Raji (cell line): ENCODE data around the gene PRDM16.

Experiments used
- POLR2A ChIP-seq: IDR thresholded peaks from 2 replicates; pipeline ENCODE4 v1.6.1; 2011; ENCODE audit warnings: low read depth, low read length, control low read depth; ENCODE audit not compliant: insufficient read depth

PRDM16 gene

DNA sequence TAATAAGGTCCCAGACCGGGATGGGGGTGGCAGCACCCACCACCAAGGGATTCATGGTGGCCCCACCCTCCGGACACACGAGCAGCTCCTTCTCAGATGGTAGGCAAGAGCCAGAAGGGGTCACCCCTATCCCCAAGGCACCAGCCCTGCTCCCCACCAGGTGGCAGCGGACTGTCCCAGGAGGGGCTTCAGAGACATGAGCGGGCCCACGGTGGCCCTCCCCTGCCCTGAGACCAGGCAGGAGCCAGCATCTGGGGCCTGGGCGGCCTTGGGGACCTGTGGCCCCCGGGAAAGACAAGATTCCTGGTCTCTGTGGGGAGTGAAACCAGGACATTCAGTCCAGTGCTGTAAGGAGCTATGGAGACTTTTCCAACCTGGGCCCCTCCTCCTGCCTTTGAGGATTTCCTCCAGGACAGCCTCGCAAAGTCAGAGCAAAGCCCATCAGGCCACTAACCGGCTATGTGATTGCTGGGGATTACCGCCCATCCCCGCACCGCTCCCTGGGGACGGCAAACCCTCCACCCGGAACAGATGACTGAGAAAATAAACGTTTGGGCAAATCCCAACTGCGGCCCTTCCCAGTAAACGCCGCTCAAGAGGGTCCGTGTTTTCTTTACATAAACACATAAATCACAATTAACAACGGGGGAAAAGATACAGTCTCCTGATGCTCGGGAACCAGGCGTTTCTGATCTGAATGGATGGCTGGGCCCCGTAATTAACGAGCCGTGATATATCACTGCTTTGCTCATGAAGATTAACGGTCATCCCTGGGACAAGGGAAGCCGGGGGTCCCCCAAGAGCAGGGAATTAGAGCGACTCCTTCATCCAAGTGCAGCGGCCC is 334.6 kb downstream of the PRDM16 start:
- TF ChIP-seq POLR2A = no peak

DNA sequence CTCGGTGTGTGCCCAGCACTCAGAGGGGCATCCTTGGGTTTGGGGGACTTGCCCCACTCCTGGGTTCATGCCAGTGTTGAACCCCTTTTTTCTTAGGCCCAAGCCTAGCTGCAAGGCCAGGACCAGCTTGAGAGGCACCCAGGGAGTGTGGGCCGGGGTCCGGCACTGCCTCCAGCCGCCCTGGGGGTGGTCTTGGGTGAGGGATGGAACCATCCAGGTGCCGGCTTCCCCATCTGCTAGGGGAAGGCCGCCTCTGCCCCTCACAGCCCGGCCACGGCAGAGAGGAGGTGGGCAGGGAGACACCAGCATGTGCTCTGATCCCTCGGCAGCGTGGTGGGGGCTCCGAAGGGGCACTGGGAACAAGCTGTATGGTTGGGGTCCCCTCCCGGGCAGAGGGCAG is 335.3 kb downstream of the PRDM16 start:
- no peak for TF ChIP-seq POLR2A

DNA sequence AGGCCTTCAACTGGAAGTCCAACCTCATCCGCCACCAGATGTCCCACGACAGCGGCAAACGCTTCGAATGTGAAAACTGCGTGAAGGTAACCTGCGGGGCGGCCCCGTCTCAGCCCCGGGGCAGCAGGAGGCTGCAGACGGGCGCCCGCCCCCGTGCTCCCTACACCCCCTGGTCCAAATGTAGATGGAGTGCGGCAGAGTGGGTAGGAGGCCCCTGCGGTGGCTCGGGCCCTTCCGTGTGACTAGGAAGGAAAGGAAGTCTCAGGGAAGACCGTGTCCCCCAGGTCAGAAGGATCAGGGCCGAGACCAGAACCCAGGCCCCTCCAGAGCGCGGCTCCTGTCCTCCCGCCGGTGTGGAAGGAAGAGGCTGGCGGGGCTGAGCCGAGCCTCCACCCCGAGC is 335.8 kb downstream of the PRDM16 start:
- no peak for TF ChIP-seq POLR2A

DNA sequence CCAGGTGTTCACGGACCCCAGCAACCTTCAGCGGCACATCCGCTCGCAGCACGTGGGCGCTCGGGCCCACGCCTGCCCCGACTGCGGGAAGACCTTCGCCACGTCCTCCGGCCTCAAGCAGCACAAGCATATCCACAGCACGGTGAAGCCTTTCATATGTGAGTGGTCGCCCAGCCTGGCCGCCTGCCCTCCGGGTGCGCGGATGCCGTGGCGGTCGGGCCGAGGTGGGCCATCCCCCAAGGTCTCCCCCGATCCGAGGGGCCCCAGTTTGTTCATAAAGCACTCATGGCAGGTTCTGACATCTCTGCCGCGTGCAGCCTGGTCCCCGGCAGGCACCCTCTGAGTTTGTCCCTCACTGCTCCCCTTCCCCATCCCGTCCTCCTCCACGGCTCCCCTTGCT is 336.5 kb downstream of the PRDM16 start:
- no peak for TF ChIP-seq POLR2A

DNA sequence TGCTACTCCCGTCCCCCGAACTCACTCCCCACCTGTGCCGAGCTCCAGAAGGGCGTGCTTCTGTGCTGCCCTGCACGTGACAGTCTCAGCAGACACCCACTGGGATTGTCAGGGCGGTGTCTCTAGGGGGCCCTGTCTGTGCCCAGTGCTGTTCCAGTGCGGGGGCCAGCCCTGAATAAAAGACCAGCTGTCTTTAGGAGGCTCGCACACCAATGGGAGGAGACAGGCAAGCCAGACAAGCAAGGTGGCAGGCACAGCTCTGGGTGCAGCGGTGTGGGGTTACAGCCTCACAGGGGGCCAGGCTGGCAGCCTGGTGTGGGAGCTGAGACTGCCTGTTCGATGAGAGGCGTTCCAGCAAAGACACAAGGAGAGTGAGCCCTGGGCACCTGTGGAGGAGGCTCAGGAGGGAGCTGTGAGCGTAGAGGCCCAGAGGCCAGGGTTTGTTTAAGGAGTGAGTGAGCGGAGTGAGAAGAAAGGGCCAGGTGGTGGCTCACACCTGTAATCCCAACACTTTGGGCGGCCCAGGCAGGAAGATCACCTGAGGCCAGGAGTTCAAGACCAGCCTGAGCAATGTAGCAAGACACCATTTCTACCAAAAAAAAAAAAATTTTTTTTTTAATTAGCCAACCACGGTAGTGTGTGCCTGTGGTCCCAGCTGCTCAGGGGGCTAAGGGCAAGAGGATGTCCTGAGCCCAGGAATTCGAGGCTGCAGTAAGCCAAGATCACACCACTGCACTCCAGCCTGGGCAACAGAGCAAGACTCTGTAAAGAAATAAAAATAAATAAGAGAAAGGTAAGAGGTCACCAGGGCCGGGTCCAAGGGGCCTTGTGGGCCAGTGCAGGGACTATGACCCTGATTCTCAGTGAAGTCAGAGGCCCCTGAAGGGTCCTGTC is 337.2 kb downstream of the PRDM16 start:
- TF ChIP-seq POLR2A = no peak

DNA sequence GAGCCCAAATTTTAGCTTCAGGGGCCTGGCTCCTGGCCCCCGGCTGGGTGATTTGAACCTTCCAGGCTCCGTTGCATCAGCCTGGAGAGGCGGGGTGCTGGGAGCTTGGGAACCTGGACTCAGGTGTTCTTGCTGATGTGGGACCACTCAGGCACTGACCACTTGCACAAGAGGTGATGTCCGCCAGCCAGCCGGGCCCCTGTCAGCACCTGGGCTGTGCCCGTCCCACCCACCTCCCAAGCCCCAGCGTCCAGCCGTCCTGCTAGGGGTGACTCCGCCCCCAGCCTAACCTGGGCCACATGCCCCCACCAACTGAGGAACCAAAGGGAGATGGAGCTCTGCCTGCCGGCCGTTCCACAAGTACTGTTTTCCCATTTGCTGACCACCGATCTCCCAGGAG is 338.0 kb downstream of the PRDM16 start:
- no peak for TF ChIP-seq POLR2A

DNA sequence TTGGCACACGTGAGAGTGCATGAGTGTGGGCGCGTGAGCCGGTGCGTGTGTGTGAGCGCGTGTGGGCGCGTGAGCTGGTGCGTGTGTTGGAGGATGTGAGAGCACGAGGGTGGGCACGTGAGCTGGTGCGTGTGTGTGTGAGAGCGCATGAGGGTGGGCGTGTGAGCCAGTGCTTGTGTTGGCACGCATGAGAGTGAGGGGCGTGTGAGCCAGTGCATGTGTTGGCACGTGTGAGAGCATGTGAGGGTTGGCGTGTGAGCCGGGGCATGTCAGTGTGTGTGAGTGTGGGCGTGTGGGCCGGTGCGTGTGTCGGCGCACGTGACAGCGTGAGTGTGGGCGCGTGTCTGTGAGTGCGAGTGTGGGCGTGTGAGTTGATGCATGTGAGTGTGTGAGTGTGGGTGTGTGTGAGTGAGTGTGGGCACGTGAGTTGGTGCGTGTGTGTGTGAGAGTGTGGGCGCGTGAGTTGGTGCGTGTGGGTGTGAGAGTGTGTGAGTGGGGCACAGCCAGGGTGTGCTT is 339.8 kb downstream of the PRDM16 start:
- TF ChIP-seq POLR2A = no peak

DNA sequence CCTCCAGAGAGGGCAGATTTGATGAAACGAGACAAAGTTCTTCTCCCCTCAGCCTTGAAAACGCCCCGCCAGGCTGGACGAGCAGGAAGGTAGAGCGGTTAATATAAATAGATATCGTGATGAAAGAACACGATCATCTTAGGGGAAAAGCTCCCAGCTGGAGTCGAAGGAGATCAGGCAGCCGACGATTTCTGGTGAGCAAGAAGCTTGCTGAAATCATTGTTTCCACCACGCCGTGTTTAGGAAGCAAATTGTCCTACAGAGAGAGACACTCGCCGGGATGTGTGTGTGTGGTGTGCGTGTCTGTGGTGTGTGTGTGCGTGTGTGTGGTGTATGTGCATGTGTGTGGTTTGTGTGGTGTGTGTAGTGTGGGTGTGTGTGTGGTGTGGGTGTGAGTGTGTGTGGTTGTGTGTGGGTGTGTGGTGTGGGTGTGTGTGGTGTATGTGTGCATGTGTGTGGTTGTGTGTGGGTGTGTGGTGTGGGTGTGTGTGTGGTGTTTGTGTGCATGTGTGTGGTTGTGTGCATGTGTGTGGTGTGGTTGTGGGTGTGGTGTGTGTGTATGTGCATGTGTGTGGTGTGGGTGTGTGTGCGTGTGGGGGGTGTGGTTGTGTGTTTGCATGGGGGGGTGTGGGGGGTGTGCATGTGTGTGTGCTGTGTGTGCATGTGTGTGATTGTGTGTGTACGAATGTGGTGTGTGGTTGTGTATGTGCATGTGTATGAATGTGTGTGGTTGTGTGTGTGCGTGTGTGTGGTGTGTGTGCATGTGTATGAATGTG is 340.6 kb downstream of the PRDM16 start:
- TF ChIP-seq POLR2A = no peak

DNA sequence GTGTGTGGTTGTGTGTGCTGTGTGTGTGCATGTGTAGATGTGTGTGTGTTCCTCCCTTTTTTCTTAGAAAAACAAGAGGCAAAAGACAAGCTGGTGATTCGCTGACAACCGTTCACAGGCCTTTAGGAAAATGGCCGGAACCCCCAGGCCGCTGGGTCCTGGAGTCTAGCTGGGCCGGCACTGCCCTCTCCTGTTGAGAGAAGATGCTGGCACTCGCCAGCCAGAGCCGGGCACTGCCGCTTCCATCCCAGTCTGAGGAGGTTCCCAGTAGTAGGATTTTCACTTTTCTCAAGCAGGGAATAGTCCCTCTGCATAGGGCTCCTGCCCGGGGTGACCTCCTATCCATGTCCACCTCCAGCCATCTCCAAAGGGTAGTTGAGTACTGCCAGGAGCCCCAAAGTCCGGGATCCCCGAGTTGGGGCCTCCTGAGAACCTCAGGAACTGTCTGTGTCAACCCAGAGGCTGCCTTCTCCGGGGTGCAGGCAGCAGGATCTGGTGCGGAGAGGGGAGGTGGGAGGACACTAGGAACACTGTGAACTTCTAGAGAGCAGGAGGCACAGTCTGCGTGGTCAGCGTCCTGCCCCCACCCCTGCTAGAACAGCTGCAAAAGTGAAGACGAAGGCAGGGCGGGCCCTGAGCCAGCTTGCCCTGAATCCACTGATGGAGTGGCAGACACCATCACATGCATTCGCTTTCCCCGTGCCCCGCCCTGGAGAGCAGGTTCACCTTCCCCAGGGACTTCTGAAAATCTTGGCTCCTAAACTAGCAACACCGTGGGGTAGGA is 341.3 kb downstream of the PRDM16 start:
- TF ChIP-seq POLR2A = no peak

DNA sequence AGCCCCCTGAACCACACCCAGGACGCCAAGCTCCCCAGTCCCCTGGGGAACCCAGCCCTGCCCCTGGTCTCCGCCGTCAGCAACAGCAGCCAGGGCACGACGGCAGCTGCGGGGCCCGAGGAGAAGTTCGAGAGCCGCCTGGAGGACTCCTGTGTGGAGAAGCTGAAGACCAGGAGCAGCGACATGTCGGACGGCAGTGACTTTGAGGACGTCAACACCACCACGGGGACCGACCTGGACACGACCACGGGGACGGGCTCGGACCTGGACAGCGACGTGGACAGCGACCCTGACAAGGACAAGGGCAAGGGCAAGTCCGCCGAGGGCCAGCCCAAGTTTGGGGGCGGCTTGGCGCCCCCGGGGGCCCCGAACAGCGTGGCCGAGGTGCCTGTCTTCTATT is 342.8 kb downstream of the PRDM16 start:
- no peak for TF ChIP-seq POLR2A

DNA sequence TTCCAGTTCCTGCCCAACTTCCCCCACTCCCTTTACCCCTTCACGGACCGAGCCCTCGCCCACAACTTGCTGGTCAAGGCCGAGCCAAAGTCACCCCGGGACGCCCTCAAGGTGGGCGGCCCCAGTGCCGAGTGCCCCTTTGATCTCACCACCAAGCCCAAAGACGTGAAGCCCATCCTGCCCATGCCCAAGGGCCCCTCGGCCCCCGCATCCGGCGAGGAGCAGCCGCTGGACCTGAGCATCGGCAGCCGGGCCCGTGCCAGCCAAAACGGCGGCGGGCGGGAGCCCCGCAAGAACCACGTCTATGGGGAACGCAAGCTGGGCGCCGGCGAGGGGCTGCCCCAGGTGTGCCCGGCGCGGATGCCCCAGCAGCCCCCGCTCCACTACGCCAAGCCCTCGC is 343.4 kb downstream of the PRDM16 start:
- TF ChIP-seq POLR2A = no peak

DNA sequence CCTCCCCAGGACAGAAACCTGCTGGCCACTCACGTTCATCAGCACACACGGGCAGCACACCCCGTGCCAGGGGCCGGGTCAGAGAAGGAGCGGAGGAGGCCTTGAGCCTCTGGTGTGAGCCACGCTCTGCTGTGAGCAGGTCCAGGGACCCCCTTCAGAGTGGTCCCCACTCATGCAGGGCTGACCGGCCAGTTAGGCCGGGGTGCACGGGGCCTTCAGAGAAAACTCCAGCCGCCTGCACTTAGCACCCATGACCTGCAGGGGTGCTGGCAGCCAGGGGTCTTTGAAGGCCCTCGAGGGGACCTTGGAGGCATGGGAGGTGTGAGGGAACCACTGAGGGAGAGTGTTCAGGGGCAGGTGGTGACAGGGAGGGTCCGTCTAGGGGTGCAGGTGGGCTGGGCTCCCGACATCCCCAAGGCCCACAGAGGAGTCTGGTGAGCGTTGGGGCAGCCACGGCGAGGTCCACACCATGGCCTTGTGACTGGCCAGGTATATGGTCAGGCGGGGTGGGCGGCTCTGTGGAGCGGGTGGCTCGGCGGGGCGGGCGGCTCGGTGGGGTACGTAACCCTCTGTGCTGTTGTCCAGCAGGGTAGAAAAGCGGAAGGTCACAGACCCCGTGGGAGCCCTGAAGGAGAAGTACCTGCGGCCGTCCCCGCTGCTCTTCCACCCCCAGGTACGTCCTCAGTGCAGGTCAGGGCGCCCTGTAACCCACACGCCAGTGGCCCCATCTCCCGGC is 345.1 kb downstream of the PRDM16 start:
- no peak for TF ChIP-seq POLR2A

DNA sequence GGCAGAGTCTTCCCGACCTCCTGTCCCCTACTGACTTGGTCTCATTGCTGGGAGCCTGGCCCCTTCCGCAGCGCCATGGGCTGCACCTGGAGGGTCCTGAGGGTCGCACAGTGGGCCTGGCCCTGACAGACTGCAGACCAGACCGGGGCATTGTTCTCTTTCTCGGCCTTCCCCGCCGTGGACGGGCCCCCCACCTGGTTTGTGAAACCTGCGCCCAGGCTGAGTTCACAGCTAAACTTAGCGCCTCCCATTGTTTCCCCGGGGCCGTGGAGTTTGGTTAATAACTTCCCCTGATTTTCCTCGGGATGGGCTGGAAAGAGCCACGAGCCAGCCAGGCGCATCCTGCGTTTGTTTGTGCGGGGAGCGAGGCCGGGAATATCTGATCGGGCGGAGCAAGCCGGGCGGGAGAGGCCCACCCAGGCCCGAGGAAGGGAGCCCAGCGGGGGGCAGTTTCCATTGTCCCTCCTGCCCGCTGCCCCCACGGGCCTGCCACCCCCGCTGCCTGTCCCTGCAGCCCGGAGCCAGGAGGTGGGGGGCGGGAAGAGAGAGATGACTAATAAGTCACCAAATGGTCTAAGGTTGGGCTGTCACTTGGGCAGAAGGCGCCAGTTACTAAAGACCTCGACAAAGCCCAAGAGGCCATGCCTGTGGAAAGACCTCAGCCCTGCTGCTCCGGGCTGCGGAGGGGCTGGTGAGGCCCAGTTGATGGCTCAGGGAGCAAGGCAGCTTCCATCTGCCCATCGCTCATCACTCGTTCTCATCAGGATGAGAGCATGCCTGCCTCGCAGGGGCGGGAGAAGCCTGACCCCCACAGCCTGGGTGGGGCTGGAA is 346.5 kb downstream of the PRDM16 start:
- no peak for TF ChIP-seq POLR2A
